Caco-2 (cell line): ENCODE data around the gene ATIC. TPM values are rescaled to one million over a fixed set of nuclear protein-coding genes. Genes with fewer than 3 reads are reported as not detected.

Experiments
- total RNA-seq: library from RNA; stranded (reverse); gene quantifications from 2 replicates; pipeline ENCODE4 v1.2.3, GENCODE V29; 2022

ATIC gene
- total RNA-seq, 1 experiment from 2014 or later = 318 TPM

Other genes starting within 250 kb of the ATIC start
- gene ABCA12, start 173.4 kb upstream of the ATIC start, total RNA-seq = 0.09 TPM in 1 of 2 replicates, not detected in the other
- gene FN1, start 124.0 kb downstream of the ATIC start, total RNA-seq = 3,805 and 3,872 TPM in 2 replicates